HFF-Myc (cell line): ENCODE measurements around the gene CHST4.
"Not testable (repeated sequence)": the region's sequence is repeated elsewhere in the genome, so short reads cannot be mapped to it uniquely, and the experiment has no call there.

Experiments used
- DNase-seq: peaks from one replicate; pipeline ENCODE4 v3.0.0-alpha.2; 2011; ENCODE audit warnings: low read depth; ENCODE audit errors: extremely low read depth
- H3K4me3 ChIP-seq: replicated peaks from 2 replicates; pipeline ENCODE4 v1.5.1; 2011; ENCODE audit warnings: low read depth, mild to moderate bottlenecking, control low read depth, low read length
- TF ChIP-seq, protein P1 (sequence below): IDR thresholded peaks from 2 replicates; pipeline ENCODE4 v1.5.1; 2012; ENCODE audit warnings: mild to moderate bottlenecking, low read depth, low read length, control low read depth; ENCODE audit errors: missing control alignments

The CHST4 gene

GRCh38 chr16:71500964-71501363 lies 25.3 kb upstream of the CHST4 start:
- no peak for DNase-seq
- TF ChIP-seq, protein P1, sequence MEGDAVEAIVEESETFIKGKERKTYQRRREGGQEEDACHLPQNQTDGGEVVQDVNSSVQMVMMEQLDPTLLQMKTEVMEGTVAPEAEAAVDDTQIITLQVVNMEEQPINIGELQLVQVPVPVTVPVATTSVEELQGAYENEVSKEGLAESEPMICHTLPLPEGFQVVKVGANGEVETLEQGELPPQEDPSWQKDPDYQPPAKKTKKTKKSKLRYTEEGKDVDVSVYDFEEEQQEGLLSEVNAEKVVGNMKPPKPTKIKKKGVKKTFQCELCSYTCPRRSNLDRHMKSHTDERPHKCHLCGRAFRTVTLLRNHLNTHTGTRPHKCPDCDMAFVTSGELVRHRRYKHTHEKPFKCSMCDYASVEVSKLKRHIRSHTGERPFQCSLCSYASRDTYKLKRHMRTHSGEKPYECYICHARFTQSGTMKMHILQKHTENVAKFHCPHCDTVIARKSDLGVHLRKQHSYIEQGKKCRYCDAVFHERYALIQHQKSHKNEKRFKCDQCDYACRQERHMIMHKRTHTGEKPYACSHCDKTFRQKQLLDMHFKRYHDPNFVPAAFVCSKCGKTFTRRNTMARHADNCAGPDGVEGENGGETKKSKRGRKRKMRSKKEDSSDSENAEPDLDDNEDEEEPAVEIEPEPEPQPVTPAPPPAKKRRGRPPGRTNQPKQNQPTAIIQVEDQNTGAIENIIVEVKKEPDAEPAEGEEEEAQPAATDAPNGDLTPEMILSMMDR = no peak
- H3K4me3 ChIP-seq = no peak overlapping the region

DNA sequence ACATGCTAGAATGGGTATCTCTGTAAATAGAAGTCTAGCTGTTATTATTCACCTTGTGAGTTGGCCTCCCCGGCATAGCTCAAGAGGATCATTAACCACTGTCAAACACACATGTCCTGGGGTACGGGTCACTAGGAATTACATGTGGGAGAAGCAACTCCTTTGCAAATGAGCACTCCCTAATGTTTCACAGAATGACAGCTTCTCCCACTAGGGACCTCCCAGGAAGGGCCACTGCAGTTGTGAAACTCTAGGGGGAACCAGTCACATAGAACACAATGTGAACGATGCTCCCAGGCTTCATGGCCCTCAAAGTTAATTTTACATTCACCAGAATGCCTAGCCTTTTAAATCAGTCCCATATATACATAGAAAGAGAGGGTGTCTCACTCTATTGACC lies 24.7 kb upstream of the CHST4 start:
- H3K4me3 ChIP-seq = no peak overlapping the region
- DNase-seq = no peak
- TF ChIP-seq, protein P1 = peak; percentile 5

- not testable (repeated sequence) for H3K4me3 ChIP-seq, DNase-seq
Observed at GRCh38 chr16:71504051-71504450, 22.2 kb upstream of the CHST4 start.

DNA sequence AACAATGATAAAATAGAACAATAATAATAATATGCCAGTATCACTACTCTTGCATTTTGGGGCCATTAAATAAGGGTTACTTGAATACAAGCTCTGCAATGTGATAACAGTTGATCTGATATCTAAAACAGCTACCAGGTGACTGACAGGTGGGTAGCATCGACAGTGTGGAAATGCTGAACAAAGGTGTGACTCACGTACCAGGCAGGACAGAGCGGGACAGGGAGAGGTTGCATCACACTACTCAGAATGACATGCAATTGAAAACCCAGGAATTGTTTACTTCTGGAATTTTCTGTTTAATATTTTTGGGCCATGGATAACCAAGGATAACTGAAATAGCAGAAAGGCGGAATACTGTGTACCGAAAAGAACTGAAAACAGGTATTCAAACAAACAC lies 21.3 kb upstream of the CHST4 start:
- TF ChIP-seq, protein P1 = no peak
- no peak for DNase-seq
- no peak overlapping the region for H3K4me3 ChIP-seq

DNA sequence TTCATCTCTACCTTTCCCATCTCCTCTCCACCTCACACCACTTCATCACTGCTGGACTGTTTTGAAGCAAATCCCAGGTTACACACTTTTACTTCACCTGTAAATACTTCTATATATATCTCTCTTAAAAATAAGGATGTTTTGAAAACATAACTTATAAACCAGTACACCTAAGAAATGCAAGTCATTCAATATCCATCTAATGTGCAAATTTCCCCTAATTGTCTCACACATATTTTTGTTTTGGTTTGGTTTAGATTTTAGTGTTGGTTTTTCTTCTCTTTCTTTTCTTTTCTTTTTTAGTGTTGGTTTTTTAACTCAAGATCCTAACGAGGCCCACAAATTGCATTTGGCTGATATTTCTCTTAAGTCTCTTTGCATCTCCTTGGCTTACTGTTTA lies 19.2 kb upstream of the CHST4 start:
- H3K4me3 ChIP-seq = no peak overlapping the region
- no peak for DNase-seq
- TF ChIP-seq, protein P1 = no peak

DNA sequence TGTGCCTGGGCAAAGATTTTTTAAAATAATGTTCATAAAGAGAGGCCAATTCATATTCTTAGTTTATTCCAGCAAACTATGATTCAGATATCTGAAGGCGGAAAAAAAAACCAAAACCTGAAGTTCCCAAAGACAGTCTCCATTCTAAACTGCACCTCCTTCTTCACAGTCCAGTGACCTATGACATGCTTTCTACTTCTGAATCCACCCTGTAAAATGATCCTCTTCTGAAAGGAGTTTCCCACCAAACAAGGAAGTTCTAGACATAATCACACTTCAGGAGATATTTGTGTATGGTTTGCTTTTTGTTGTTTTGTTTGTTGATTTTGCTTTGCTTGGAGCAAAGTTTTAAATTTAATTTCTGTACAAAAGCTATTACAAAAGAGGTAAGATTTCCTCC lies 12.9 kb upstream of the CHST4 start:
- DNase-seq = no peak
- TF ChIP-seq, protein P1 = no peak
- H3K4me3 ChIP-seq = no peak overlapping the region

DNA sequence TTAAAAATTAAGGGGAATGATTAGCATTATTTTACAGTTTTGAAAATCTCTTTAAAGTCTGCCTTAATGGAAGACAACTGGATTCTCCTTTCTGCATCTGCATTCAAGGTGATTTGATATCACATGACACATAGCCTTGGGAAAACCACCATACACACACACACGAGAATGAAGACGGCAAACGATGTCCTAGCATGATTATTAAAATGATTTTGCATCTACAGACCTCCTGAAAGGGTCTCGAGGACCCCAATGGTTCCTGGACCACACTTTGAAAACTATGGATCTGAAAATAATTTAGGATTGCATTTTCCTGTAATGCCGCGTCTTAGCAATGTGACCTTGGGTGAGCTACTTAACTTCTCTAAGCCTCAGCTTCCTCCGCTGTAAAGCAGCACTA lies 11.8 kb upstream of the CHST4 start:
- TF ChIP-seq, protein P1 = no peak
- no peak overlapping the region for H3K4me3 ChIP-seq

More for the DNA sequence above, 11.8 kb upstream of the CHST4 start:
- DNase-seq = no peak
